HK-2 (cell line): ENCODE measurements around the gene EEF2K.
A peak's percentile ranks its signal among the peaks of the same experiment; 100 is the strongest.
"Not testable (repeated sequence)": the region's sequence is repeated elsewhere in the genome, so short reads cannot be mapped to it uniquely, and the experiment has no call there.

ENCODE experiments used
- DNase-seq: peaks from one replicate; pipeline ENCODE4 v3.0.0-alpha.2; 2018; ENCODE audit not compliant: unreplicated experiment

EEF2K gene

DNA sequence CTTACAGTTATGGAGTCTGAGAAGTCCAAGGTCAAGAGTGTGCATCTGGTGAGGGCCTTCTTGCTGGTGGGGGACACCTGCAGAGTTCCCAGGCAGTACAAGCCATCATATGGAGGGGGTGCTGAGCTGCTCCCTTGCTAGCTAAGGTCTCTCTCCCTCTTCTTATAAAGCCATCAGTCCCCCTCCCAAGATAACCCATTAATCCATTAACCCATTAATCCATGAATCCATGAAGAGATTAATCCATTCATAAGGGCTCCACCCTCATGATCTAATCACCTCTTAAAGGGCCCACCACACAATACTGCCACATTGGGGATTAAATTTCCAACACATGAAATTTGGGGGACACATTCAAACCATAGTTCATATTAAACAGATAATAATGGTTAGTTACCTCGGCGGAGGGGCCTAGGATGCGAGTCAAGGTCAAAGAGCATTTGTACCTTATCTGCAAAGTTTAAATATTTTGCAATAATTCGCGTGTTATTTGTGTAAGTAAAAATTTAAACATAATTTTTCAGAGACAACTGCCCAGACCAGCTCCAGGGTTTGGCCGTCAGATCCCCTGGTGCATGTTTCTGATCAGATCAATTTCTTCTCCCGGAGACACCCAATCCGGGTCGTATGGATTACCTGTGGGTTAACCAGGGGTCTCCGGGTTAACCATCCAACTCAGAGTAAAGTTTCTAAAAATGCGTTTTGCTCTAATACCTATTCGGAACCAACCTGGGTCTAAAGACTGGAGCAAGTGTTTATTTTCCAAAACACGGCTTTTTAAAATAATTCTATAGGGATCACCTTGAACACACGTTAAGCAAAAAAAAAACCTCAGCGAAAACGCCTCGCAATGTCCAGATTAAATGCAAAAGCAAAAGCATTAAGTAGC lies 90.4 kb downstream of the EEF2K start:
- DNase-seq, result no peak

DNA sequence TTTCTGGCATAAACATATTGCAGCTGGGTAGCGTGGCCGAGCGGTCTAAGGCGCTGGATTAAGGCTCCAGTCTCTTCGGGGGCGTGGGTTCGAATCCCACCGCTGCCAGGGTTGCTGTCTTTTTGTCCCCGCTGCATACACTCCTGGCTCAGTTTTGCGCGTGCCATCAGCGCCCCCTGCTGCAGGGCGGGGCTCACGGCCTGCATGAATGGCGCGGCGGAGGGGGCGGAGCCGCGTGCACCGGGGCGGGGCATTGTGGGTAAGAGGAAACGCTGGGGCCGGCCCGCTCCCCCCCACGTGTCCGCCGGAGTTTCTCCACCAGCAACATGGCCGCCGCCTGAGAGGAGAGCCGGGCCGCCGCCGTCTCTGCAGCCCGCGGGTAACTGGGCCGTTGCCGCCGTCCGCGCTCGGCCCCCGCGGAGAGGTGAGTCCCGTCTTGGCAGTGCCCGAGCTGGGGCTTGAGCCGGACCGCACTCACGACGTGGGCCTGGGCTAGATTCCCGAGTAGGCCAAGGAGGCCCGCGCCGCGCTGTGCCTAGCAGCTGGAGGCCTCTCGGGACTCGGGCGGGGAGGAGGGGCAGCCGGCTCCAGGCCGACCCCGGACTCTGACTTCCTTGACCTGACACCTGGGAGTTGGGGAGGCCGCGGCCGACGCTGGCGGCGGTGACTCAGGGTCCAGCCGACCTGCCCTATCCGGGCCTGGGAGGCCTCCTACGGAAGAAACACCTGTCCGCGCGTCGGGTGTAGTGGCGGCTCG lies 91.2 kb downstream of the EEF2K start, which contains the start of gene POLR3E:
TSS of gene POLR3E (plus strand) at position 296 of the 757 bp plus-strand sequence. CDS start 5,560 bp downstream, outside the sequence.
- peak; percentile 98 for DNase-seq

DNA sequence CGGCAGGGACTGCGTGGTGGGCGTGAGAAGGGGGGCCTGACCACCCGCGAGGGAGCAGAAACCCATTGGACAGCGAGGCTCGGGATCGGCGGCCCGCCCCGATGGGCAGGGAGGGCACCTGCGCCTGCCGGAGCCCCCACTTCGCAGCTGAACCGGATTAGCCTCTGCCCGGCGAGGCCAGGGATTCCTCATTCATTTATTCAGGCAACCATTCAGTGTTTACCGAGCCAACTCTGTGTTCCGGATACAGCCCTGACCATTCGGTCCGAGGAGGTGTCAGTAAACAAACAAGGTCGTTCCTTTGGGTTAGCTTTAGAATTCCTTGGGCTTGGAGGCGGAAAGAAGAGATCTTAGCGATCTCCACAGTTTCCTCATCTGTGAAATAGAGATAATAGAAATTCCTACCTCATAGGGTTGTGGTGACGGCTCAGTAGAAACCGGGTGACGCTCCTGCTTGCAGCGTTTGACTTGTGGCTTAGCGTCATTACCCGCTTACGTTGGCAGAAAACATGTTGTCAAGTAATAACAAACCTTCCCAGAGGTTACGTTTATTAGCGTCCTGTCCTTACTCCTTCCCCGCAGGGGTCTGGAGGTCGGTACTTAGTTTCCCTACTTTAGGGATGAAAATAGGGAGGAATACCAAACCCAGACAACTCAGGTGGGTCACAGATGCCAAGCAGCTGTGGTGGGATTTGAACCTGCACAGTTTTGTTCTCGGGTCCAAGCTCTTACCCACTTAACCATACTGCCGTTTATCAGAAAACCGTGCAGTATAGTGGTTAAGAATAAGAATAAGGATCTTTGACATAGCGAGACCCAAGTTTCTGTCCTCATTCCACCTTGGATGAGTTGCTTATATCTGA lies 92.0 kb downstream of the EEF2K start:
- peak; percentile 76 for DNase-seq

DNA sequence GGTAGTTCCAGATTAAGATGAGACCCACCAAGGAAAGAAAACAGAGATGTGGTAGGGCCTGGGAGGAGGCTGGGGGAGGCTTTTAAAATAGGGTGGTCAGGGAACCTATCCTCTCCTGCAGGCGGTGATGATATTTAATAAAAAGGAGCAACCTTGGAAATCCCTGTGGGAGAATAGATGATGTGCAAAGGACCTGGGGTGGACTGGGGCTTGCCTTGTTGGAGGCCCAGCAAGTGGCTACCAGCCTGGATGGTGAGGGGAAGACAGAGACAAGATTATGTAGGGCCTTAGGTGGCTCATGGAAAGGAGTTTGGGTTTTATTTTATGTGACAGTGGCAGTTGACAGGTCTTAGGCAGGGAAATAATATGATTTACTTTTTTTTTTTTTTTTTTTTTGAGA lies 93.0 kb downstream of the EEF2K start:
- DNase-seq, result no peak

DNA sequence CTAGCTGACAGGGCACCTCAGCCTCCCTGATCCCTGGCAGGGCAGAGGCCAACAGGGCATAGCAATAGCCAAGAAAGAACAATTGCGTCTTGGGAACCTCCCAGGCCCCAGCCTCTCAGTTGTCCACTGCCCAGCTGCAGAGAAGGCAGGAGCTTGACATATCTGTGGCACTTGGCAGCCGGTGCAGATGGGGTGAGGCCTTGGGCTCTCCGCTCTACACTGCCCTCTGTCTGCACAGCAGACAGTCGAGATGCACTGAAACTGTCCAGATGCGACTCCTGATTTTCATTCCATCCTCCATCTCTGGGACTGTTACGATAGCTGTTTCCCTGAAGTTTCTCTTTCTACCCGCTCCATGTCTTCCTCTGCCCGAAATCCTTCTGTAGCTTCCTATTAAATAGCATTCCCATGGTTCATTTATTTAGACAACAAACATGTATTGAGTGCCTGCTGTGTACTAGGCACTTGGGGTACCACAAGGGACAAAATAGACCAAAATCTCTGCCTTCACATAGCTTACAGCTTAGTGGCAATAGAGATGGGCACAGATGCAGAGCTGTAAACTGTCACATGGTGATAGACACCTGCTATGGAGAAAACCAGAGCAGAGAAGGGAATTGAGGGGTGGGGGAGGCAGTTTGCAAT lies 94.5 kb downstream of the EEF2K start:
- DNase-seq, result peak; percentile 37

DNA sequence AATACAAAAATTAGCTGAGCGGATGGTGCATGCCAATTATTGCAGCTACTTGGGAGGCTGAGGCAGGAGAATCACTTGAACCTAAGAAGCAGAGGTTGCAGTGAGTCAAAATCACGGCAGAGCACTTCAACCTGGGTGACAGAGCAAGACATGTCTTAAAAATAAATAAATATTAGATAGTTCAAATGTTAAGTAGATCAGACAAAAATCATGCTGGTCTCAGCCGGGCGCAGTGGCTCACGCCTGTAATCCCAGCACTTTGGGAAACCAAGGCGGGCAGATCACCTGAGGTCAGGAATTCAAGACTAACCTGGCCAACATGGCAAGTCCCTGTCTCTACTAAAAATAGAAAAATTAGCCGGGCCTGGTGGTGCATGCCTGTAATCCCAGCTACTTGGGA lies 95.3 kb downstream of the EEF2K start:
- not testable (repeated sequence) for DNase-seq

DNA sequence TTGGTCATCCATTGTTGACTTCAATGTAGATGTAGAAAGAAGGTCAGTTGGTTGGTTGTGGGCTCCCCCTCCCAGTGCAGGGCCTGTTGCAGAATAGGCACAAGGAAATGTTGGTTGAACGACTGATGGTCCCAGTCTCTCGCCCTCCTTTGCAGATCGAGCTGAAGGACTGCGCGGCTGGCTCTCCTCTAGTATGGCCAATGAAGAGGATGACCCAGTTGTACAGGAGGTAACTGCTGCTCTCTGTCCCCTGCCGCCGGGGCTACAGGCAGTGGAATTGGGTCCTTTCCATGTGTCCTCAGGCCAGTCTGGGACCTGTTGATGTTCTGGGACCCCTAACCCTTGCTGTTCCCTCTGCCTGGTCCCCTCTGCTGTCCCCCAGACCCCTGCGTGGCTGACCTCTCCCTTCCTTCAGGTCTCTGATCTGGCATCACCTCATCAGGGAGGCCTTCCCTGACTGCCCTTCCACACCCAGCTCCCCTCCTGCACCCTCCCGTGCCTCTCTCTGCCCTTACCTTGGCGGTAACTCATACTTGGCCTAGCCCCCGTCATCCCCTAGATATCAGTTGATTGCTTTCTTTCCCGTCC lies 96.8 kb downstream of the EEF2K start:
- no peak for DNase-seq

DNA sequence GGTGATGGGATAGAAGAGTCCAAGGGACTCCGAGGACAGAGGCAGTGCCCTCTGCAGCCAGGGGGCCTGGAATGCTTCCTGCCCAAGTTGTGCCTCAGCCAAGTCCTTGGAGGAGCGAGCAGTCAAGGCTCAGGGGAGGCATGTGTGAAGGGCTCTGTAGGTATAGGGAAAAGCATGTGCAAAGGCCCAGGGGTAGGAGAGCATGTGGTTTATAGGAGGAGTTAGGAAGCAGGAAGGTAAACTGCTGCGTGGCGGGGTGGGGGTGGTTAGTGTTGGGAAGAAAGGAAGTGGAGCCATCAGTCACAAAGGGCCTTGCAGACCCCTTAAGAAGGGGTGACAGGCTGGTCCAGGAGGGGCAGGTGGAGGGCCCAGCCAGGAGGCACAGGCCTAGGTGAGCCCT lies 98.3 kb downstream of the EEF2K start:
- no peak for DNase-seq

DNA sequence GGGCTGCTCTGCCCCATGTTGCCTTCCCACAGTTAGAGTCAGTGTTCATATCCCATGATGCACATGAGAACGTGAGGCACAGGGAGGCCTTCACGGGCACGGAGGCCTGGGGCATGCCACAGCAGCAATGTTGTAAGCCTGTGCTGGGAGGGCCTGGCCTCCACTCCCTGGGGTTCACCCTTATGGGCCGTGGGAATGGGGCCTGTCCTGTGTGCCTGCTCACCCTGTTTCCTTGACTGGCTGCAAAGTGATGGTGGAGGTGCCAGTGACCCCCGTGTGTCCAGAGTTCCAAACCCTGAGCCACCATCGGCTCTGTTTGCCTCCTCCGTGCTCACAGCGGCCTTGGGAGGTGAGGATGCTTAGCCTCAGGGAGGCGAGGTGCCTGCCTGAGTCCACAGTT lies 100.7 kb downstream of the EEF2K start:
- DNase-seq, result no peak

DNA sequence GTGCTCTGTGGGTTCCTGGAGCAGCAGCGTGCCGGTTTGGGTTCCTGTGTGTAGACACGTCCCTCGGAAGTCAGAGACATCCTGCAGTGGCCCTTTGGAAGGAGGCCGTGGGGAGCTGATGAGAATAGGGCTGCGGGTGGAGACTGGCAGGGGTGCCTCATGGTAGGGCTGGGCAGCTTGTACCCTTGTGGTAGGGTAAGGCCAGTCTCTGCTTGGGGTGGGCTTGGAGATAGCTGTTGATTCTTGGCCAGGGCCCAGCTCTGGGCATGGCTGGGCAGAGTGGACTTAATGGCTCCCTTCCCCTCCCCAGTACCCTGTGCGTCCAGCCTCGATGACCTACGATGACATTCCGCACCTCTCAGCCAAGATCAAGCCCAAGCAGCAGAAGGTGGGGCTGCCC lies 101.8 kb downstream of the EEF2K start:
- DNase-seq, result no peak

DNA sequence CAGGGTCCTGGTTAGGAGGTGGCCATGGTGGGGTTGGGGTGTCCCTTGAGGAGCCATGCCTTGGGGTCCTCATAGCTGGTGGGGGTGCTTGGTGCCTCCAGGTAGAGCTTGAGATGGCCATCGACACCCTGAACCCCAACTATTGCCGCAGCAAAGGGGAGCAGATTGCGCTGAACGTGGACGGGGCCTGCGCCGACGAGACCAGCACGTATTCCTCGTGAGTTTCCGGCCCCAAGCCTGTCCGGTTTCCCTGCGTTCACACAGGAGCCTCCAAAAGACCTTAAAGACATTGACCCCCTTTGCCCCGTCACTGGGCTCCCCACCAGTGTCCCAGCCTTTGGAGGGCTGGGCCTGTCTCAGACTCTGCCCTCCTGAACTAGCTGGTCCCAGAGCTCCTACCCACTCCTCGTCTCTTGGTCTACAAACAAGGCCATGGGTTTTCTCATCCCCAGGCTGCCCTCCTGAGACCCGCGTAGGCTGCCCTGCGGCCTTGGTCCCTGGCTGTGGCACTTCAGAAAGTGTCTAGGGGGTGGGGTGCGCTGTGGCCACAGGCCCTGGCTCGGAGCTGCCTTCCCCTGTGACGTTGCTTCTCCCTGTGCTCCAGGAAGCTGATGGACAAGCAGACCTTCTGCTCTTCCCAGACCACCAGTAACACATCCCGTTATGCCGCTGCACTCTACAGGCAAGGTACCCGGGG lies 102.9 kb downstream of the EEF2K start:
- DNase-seq, result no peak

DNA sequence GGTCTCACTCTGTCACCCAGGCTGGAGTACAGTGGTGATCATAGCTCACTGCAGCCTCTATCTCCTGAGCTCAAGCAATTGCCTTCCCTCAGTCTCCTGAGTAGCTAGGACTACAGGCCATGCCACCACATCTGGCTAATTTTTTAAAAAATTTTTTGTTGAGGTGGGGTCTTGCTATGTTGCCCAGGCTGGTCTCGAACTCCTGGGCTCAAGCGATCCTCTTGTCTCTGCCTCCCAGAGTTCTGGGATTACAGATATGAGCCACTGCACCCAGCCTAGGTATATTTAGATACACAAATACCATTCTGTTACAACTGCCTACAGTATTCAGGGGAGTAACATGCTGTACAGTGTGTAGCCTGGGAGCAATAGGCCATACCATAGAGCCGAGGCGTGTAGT lies 105.4 kb downstream of the EEF2K start:
- no peak for DNase-seq

DNA sequence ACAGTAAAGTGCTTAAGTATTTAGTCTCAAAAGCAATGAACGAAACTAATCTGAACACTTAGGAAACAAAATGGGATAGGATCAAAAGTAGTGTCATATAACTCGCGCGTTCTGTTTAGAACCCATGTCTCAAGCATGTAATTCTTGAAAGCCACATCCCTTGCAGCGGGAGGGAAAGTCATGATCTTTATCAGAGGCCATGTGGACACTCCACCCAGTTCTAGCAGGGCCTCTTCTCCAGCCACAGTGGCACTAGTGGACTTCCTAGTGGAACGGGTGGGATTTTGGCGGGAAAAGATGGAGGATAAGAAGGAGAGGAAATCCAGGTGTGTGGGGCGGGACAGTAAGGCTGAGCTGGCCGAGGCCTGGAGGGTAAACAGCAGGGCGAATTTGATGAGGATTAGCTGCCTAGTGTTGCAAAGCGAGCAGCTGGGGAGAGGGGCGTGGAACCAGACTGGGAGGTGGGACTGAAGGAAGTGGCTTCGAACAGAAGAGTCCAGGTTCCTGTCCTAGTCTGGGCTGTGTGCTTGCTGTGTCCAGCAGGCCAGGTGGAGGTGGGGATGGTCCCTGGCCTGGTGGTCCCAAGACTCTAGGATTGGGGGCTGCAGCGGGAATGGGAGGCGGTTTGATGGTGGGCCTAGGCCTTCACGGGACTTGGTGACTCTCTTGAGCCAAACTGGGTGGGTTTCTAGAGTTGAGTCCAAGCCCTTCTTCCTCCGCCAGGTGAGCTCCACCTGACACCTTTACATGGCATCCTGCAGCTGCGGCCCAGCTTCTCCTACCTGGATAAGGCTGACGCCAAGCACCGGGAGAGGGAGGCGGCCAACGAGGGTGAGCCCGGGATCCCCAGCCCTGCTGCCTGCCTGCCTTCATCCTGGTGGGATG lies 107.1 kb downstream of the EEF2K start:
- DNase-seq, result no peak

DNA sequence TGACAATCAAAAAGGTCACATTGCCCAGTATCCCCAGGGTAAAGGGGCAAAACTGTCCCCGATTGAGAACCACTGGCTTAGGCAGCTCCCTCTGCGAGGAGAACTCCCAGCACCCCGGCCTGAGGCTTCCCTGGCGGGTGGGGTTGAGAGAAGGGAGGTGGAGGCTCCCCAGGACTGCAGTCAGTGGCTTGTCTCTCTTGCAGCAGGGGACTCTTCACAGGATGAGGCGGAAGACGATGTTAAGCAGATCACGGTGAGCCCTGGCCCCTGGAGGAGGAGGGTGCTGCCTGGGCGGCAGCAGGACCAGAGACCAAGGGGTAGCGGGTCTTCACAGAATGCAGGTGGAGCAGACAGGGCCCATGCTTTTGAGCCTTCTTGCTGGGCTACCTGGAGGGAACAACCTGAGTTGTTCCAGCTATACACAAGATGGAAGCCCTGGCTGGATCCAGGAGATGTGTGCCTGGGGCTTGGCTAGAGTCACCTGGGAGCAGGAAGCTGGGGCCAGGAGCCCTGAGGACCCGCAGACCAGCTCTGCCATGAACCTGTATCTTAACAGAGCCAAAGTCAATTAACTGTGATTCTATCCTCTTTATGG lies 107.9 kb downstream of the EEF2K start:
- DNase-seq, result no peak

DNA sequence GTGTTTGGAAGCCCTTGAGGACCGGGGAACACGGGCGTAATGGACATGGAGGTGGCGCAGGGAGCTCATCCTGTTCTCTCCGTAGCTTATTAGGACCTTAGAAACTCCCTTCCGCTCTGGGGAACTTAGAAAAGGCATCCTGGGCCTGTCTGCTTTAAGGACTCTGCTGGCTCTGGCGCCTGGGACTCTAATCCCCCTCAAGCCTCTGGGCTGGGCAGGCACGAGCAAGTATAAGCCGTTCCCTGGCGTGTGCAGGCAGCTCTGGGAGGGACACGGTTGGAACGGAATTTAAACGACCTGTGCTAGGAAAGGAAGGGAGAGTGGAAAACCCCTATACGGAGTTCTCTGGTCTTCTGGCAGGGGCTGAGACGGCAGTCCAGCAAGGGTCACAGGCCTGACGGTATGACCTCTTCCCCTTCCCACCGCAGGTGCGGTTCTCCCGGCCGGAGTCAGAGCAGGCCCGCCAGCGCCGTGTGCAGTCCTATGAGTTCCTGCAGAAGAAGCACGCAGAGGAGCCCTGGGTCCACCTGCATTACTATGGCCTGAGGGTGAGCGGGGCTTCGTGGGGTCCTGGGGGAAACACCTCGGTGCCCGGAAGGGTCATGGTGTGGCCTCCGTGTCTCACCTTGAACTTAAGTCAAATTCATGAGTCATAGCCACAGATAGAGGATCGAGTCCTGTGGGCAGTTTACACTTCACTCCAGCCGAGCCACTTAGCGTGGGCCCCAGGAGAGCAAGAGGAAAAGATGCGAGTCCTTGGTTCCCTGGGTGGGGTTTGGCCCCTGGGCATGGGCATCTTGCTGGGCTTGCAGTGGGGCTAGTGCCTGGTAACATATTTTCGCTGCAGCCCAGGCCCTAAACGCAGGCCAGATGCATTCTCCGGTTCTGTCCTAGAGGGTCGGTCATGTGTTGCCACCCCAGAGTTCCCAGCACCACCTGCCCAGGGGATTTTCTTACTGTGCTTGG lies 108.9 kb downstream of the EEF2K start:
- DNase-seq, result no peak

DNA sequence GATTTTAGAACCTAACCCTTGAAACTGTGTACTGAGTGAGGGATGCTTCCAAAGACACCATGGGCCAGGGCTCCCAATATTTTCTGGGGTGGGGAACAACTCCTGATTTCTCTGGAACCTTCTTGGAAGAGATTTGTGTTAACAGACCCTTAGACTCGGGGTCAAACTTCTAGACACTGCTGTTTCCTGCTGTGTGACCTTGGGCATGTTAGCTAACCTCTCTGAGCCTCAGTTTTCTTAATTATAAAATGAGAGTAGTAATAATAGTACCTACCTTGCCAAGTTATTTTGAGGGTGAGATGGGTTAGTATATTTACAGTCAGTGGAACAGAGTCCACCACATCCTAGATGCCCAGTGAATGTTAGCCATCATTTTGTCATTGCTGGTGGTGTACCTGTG lies 109.9 kb downstream of the EEF2K start:
- no peak for DNase-seq

DNA sequence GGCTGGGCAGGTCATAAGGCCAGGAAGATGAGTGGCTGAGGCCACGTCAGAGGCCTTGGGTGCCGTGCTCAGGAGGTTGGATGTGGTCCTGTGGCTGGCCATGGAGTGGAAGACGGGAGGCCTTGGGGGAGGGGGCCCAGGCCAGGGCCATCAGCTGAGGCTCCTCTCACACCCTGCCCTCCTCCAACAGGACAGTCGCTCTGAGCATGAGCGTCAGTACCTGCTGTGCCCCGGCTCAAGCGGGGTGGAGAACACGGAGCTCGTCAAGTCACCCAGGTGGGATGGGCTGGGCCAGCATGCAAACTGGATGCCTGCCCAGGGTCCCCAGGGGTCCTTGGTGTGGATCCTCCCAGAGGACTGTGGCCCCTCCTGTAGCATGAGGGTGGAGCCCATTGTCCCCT lies 110.3 kb downstream of the EEF2K start:
- no peak for DNase-seq

DNA sequence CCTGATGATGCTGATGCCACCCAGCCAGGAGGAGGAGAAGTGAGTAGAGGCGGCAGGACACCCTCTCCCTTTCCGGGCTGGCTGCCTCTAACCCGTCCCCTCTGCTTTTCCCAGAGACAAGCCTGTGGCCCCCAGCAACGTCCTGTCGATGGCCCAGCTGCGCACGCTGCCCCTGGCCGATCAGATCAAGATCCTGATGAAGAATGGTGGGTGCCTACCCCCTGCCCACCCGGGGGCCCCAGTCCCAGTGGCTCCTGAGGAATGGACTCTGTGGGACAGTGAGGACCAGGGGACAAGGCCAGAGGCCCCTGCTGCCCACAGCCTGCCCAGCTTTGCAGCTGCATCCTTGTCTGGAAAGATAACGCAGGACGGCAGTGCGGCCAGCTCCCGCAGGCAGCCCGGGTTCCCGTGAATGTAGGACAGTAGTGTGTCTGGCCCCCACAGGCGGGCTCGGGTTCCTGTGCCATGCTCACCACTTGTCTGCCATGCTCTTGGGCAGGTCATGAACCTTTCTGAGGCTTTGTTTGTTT lies 111.0 kb downstream of the EEF2K start:
- DNase-seq, result no peak
